ENCODE measurements around the gene UQCRQ. TPM values are rescaled to one million over a fixed set of nuclear protein-coding genes. Genes with fewer than 3 reads are reported as not detected.

Gene UQCRQ
- total RNA-seq = 271 TPM
- long read RNA-seq, transcript UQCRQ-203 (3 exons, 839 nt) = major isoform, 81 of 90 reads
- long read RNA-seq, partial matches to known transcripts = 0 of 90 reads
- long read RNA-seq, other reads (novel, unspliced or antisense) = 1 of 90 reads

- DNase-seq (peak; percentile 96), ATAC-seq (peak; percentile 99 to 100)
- peak; percentile 21 for TF ChIP-seq CTCF (IDR thresholded peaks at IDR 0.05)
- Histone ChIP-seq H3K27ac (peak within 1 kb of the TSS; percentile 93), H3K27me3 (ENCODE audit: low read depth) (no peaks in the 10 kb centered on the region), H3K9me3 (no peaks in the 10 kb centered on the region), H3K4me1 (peaks cover 22% of the 10 kb centered on the region), H3K36me3 (peaks cover 36% of the 10 kb centered on the region), H3K4me3 (peak within 1 kb of the TSS; percentile 83)
- intact Hi-C loops (cut with DNase I) = no loop called here
These were observed at the start of gene UQCRQ, which contains the start of gene GDF9 for GRCh38 chr5:132866342-132867045. Gene UQCRQ, plus strand, starts transcription at chr5:132866642. Its CDS starts 240 bp downstream, at chr5:132866882. Gene GDF9, minus strand, starts transcription at chr5:132866469. Its CDS starts 1,936 bp downstream, at chr5:132864533.

GRCh38 chr5:132817011-132817410, 49.4 kb upstream of the UQCRQ start:
- peaks cover 23% of the 10 kb centered on the region for H3K4me1 ChIP-seq
- ATAC-seq = no peak
- H3K4me3 ChIP-seq = no peak overlapping the region
- H3K27me3 ChIP-seq (ENCODE audit: low read depth) = peaks cover 35% of the 10 kb centered on the region
- intact Hi-C loops (cut with DNase I) = no loop called here
- no peak for TF ChIP-seq CTCF (IDR thresholded peaks at IDR 0.05)
- DNase-seq = no peak
- H3K36me3 ChIP-seq = no peaks in the 10 kb centered on the region
- H3K27ac ChIP-seq = no peak overlapping the region
- no peaks in the 10 kb centered on the region for H3K9me3 ChIP-seq

- ATAC-seq = peak in 1 of 2 donors; percentile 2
- peaks cover 11% of the 10 kb centered on the region for H3K36me3 ChIP-seq
- no peak for TF ChIP-seq CTCF (IDR thresholded peaks at IDR 0.05)
- H3K4me1 ChIP-seq = peaks cover 10% of the 10 kb centered on the region
- H3K9me3 ChIP-seq = no peaks in the 10 kb centered on the region
- no peak overlapping the region for H3K27ac ChIP-seq
- no peak for DNase-seq
- no peak overlapping the region for H3K4me3 ChIP-seq
- H3K27me3 ChIP-seq (ENCODE audit: low read depth) = peaks cover 13% of the 10 kb centered on the region
- intact Hi-C loops (cut with DNase I) = no loop called here
These were observed 47.0 kb upstream of the UQCRQ start for GRCh38 chr5:132819468-132819867.

GRCh38 chr5:132820162-132820754, 46.2 kb upstream of the UQCRQ start:
- Histone ChIP-seq H3K4me3 (no peak overlapping the region), H3K27me3 (ENCODE audit: low read depth) (peaks cover 9% of the 10 kb centered on the region), H3K4me1 (peaks cover 10% of the 10 kb centered on the region), H3K27ac (no peak overlapping the region), H3K36me3 (peaks cover 19% of the 10 kb centered on the region), H3K9me3 (no peaks in the 10 kb centered on the region)
- DNase-seq (peak; percentile 93), ATAC-seq (peak; percentile 91 to 92)
- intact Hi-C loops (cut with DNase I) = no loop called here
- peak; percentile 95 for TF ChIP-seq CTCF (IDR thresholded peaks at IDR 0.05)

- H3K27me3 ChIP-seq (ENCODE audit: low read depth) = peaks cover 9% of the 10 kb centered on the region
- H3K27ac ChIP-seq = no peak overlapping the region
- H3K4me1 ChIP-seq = peaks cover 18% of the 10 kb centered on the region
- intact Hi-C loops (cut with DNase I) = no loop called here
- TF ChIP-seq CTCF (IDR thresholded peaks at IDR 0.05) = no peak
- no peak overlapping the region for H3K4me3 ChIP-seq
- no peak for ATAC-seq
- H3K9me3 ChIP-seq = no peaks in the 10 kb centered on the region
- peaks cover 24% of the 10 kb centered on the region for H3K36me3 ChIP-seq
- DNase-seq = no peak
These were observed 45.1 kb upstream of the UQCRQ start for GRCh38 chr5:132821350-132821749.

All from lower lobe of right lung (tissue), 2 donors.